GM21528 (cell line): ENCODE results near the gene CDC5L.

ENCODE experiments used
- ATAC-seq: cut with Tn5 transposase; IDR thresholded peaks from one replicate; pipeline ENCODE4 v1.9.1; 2021; ENCODE audit warnings: mild to moderate bottlenecking, moderate library complexity; ENCODE audit not compliant: unreplicated experiment, low FRiP score

Gene CDC5L

GRCh38 chr6:44494011-44494501, 106.5 kb downstream of the CDC5L start:
- no peak for ATAC-seq

- no peak for ATAC-seq
Observed at GRCh38 chr6:44495036-44495901, 107.8 kb downstream of the CDC5L start.

DNA sequence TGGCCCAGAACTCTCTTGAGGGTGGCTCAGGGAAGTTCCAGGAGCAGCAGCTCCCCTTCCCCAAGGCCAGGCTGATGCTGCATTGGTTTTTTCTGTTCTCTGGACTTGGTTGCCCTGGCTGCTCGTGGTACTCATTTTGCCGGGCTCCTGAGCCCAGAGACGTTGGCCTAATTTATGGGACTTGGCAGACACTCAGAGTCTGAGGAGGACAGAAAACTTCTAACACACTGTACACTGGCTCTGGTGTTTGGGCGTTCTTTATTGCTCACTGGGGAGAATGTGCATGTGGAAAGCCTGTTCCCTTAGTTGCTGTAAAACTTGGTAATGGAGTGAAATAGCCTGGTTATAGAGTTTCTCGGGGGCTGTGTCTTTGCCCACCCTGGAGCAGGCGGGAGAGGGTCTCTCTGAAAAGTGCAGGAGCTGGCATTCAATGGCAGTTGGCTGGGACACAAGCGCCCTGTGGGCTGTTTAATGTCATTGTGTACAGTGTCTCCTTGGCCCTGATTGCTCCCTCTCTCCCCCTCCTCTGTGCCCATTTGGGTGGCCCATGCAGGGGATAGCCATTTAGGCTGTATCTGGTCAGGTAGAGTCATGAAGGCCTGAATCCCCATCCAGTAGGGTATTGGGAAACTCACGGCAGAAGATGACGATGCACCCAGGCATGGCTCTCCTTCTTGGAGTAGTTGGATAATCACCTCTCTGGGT, 109.3 kb downstream of the CDC5L start:
- no peak for ATAC-seq

GRCh38 chr6:44497807-44498206, 110.3 kb downstream of the CDC5L start:
- ATAC-seq, result no peak

DNA sequence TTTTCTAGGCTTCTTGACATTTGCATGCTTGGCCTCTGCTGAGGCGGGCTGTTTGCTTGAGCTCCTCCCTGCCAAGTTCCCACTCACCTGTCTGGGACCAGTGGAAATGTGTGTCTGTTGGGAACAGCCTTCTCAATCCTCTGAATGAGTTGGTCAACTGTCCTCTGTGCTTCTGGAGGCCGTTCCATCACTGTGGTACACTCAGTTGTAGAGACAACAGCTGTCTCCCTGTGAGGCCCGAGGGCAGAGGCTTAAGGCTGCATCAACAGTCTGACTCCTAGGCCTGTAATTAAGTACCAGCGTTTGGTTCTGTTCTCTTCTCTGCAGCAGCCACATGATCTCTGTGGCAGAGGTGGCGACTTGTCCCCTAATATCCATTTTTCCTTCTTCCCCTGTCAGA, 110.9 kb downstream of the CDC5L start:
- no peak for ATAC-seq

DNA sequence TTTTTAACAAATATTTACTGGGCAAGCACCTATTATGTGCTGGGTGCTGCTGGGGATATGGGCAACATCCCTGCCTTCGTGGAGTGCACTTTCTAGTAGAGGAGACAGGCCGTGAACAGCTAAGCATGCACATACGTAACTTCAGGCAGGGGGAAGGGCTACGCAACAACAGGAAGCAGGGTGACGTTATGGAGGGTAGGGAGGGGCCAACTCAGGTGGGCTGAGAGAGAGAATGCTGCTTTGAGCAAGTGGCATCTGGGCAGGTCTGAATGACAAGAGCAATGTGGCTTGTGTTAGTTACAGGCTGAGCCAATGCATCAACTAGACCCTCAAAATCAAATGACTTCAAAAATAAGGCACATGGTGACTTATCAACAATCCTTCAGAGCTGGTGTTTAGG, 112.1 kb downstream of the CDC5L start:
- ATAC-seq, result no peak
